Activated CD4-positive, alpha-beta T cell treated with anti-CD3 and anti-CD28 coated beads for 48 hours (primary cell): ENCODE measurements around the gene SRM.
"Not testable (repeated sequence)": the region's sequence is repeated elsewhere in the genome, so short reads cannot be mapped to it uniquely, and the experiment has no call there.

ENCODE experiments used
- DNase-seq: peaks from one replicate; pipeline ENCODE4 v3.0.0-alpha.2; 2020

The SRM gene

DNA sequence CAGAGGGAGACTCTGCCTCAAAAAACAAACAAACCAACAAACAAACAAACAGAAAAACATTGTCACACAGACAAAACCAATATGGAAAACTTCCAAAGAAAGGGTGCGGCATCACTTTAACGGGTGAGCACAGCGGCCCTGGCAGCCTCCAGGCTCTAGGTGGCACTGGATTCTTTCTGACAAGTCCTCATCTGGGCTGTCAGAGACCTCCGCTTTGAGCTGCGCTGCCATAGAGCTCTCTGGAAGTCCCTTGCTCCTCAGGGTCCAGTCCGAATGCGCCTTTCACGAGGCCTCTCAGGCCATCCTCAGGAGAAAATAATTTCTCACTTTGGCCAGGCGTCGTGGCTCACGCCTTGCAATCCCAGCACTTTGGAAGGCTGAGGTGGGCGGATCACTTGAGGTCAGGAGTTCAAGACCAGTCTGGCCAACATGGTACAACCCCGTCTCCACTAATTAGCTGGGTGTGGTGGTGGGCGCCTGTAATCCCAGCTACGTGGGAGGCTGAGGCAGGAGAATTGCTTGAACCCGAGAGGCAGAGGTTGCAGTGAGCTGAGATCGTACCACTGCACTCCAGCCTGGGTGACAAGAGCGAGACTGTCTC is 4.2 kb upstream of the SRM start:
- not testable (repeated sequence) for DNase-seq

DNA sequence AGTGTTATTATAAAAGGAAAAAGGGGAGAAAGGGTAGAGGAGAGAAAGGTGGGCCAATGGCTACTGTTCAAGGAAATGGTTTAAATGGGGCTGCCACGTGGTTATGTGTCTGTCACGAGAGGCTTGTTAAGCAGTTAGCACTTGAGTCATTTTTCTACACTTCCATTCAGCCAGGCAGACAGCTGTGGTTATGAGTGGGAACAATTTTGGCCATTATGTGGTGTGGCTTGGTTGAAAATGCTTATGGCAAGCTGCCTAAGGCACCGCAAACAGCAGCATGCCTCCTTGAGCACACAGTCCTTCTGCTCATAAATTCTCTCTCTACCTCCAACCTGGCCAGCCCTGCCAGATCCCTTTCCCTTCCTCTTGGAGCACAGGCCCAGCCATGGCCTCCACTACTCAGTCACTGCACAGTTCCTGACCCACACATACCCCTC is 3.2 kb upstream of the SRM start:
- DNase-seq = peak; percentile 43

DNA sequence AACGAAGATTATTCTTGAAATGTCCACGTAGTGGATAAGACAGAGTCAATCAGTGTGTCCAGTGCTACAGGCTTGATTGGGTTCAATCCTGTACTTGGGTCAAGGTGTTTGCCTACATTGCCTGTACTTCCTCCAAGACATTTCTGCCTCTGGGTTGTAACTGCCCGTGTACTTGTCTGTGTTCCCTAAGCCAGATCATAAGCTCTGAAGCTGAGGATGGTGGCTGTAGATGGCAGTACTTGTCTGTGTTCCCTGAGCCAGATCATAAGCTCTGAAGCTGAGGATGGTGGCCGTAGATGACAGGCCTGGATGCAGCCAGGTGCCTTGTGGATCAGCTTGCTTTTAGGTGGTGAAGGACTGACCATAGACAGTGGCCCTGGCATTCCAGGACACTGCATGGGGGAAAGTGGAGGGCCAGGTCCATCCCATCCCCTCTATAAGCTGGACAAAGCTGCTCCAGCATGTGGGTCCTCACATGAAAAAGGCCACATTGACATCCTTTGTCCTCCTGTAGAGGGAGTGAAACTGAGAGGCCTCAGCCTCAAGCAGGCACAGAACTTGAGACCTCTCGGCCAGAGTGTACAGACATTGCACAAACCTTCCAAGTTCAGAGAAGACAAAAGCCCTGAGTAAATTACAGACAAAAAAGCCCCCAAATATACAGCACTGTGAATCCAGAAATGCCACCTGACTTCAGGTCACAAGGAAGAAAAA is 2.0 kb upstream of the SRM start:
- no peak for DNase-seq

DNA sequence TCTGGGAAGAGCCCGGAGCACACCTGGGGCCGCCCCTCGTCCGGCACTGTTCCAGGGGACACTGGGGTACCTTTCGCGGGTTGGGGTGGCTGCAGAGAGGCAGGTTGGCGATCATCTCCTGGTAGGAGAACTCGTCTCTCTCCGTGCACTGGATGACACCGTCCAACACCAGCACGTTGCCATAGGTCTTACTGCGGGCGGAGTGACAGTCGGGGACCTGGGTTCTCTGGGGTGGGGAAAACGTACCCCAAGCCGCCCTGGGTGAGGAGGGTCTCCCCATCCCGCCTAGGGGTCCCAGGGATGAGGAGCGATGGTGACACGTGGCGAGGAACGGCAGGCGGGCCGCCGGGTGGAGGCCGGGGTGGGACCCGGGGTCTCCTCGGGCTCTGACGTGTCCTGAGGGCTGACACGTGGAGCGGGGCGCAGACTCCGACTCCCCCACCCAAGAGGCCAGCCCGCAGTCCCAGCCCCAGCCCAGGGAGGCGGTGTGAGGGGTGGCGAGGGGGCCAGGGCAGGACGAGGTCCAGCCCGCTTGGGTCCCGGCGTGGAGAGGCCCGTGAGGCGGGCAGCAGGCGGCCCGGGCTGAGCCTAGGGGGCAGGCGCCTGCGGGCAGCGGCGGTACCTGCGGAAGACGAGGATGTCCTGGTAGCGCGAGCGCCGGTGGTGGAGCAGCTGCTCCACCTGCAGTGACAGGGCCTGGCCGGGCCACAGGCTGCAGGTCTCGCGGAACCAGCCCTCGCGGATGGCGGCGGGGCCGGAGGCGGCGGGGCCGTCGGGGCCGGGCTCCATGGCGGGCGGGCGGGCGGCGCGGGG is 457 bp downstream of the SRM start:
- DNase-seq = peak; percentile 39

DNA sequence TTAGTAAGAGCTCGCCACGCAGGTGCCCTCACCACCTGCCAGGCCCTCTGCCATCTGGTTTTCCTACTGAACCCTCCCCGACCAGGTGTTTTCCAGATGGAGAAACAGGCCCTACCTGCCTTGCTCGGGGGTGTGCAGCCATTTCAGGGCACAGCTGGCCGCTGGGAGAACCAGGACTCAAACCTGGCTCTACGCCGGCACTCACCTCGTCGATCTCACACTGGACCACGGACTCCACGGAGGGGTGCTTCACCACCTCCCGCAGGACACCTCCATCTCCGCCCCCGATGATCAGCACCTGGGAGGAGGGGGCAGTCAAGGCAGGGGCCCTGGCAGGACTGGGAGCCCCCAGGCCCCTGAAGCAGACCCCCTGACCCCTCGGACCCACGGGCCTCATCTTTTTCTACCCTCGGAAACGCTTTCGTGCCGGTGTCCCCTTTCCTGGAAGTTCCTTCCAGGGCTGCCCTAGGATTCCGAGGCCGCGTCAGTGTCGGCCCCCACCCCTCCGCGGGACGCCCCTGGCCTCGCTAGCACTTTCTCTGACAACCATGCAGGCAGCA is 1.1 kb downstream of the SRM start:
- DNase-seq = no peak

DNA sequence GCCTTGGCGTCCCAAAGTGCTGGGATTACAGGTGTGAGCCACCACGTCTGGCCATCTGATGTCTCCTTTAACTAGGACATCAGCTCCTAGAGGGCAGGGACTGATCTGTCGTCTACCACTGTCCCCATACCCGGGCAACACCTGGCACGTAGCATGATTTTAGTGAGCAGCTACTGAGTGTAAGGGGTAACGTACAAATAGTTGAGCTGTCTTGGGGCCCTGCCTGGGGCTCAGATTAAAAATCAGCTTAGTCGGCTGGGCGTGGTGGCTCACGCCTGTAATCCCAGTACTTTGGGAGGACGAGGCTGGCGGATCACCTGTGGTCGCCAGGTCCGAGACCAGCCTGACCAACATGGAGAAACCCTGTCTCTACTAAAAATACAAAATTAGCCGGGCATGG is 1.8 kb downstream of the SRM start:
- no peak for DNase-seq

DNA sequence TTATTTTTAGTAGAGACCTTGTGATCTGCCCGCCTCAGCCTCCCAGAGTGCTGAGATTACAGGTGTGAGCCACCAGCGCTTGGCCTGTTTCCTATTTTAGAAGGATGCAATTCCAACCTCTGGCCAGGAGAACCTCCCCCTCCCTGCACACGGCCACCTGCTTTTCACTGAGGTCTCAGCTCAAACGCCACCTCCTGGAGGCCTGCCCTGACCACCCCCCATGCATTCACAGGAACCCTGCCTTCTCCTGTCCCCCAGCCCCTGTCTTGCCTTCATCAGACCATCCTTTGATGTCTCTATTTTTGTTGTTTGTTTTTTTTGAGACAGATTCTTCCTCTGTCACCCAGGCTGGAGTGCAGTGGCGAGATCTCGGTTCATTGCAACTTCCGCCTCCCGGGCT is 2.3 kb downstream of the SRM start:
- no peak for DNase-seq

DNA sequence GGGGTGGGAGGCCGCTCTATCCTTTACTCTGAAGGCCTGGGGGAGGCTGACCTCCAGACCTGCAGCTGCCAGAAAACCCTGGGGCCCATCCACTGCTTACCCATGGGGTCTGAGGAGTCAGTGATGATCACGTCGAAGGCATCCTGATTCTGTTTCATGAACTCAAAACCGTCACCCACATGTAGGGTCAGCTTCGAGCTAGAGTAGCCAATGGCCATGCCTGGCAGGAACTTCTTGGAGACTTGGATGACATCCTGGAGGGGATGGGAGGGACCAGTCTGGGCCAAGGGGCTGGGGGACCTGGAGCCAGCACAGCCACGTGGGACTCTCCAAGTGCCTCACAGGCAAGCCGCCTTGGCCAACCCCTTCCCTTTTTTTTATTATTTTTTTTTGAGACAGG is 3.3 kb downstream of the SRM start:
- no peak for DNase-seq

GRCh38 chr1:11055676-11056075 is 4.1 kb downstream of the SRM start:
- DNase-seq = no peak

GRCh38 chr1:11054666-11055065 is 5.2 kb downstream of the SRM start:
- no peak for DNase-seq

GRCh38 chr1:11054181-11054580 is 5.6 kb downstream of the SRM start:
- no peak for DNase-seq

DNA sequence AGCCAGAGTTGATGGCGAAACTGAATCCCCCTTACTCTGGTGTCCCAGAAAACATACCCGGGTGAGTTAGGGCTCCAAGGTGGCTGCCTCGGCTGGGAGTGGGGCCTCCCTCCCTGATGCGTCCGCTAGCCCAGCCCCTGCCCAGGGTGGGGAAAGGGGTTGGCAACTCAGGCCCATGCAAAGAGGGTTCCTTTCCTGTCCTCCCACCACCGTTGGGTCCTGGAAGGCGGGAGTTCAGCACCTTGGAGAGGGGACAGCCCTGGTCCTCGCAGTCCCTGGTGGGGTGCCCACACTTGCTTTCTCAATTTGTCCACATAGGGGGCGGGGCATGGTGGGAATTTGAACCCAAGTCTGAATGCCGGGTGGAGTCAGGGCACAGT is 6.1 kb downstream of the SRM start:
- DNase-seq = peak; percentile 42

DNA sequence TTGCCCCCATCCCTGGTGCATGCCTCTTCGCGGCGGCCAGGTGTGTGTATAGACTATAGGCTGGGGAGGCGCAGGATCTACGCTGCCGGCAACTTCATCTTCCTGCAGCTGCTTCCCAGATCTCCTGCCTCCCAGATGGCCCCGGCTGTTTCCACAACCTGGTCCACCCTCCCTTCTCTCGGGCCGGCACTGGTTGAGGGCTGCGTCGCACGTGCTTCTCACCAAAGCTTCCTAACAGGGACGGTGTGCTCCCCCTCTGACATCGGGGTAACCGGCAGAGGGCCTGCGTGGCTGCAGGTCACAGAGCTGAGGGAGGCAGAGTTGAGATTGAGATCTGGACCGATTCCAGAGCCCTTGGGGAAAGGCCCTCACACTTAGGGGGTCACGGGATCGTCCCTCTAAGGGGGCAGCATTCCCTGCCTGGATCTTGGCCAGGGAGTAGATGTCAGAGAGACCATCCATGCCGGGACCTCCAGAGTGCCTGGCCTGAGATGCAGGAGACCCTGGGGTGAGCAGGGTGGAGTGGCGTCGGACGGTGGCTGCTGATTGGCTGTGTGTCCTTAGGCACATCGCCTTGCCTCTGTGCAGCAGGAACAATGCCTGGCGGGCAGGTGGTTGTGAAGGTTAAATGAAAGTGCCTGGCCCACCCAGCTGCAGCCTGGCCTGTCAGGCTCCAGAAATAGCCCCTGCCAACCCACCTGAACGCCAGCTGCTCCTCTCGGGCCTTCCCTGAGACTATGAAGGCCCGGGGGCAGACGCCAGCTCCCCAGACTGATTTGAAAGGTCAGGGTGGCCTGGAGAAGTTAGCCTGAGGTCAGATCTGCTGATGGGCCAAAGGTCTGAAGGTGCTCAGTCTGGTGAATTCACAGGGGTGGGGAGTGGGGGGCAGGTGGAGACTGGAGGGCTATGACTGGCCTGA is 6.7 kb downstream of the SRM start:
- no peak for DNase-seq

GRCh38 chr1:11051781-11052511 is 7.9 kb downstream of the SRM start:
- no peak for DNase-seq

DNA sequence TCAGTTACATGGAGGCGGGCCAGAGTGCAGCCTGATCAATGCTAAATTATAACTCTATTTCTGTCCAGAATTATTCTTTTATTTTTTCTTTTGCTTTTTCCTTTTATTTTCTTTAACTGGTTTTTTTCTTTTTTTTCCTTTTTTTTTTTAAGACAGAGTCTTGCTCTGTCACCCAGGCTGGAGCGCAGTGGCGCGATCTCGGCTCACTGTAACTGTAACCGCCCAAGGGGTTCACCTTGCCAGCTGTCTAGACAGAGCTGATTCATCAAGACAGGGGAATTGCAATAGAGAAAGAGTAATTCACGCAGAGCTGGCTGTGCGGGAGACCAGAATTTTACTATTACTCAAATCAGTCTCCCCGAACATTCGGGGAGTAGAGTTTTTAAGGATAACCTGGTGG is 8.7 kb downstream of the SRM start:
- not testable (repeated sequence) for DNase-seq

DNA sequence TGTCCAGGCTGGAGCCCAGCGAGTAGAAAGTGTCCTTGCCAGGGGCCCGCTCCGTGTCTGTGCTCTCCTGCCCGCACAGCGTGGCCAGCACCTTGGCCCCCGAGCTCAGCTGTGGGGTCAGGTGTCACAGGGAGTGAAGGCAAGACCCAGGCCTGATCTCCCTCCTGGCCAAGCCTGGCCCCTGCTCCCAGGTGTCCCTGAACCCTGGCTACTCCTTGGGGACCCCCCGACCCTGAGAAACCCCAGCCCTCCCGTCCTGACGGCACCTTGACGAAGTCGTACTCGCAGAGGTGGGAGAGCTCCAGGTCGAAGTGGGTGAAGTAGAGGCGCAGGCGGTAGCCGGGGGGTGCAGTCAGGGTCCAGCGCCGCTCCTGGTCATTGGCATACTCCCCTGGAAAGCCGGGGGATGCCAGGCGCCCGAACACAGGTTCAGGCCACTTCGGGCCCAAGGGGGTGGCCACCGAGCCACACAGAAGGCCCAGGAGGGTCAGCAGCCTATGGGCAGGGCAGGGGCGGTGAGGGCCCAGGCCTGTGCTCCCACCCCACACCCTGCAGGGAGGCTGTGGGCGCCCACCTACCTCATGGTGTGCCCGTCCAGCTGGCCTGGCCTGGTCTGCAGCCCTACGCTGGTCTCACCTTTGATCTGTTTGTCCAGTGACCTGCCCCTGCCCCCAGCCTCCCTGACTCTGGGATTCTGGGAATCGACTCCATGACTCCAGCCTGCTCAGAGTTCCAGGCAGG is 13.0 kb downstream of the SRM start, which contains the start of gene MASP2:
TSS of gene MASP2 (minus strand) at position 615 of the 741 bp plus-strand sequence. CDS start at position 583, 32 bp downstream.
- no peak for DNase-seq

DNA sequence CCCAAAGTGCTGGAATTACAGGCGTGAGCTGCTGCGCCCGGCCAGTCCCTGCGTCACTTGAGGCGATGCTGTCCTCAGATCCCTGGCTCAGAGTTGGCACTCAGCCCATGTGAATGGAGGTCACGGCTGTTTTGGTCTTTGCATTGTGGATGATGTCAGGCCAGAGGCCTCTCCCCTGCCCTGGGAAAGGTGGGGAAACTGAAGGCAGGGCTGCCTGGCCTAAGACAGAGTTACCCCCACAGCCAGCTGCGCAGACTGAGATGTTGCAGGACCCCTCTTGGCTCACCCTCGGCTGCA is 13.6 kb downstream of the SRM start:
- DNase-seq = no peak

DNA sequence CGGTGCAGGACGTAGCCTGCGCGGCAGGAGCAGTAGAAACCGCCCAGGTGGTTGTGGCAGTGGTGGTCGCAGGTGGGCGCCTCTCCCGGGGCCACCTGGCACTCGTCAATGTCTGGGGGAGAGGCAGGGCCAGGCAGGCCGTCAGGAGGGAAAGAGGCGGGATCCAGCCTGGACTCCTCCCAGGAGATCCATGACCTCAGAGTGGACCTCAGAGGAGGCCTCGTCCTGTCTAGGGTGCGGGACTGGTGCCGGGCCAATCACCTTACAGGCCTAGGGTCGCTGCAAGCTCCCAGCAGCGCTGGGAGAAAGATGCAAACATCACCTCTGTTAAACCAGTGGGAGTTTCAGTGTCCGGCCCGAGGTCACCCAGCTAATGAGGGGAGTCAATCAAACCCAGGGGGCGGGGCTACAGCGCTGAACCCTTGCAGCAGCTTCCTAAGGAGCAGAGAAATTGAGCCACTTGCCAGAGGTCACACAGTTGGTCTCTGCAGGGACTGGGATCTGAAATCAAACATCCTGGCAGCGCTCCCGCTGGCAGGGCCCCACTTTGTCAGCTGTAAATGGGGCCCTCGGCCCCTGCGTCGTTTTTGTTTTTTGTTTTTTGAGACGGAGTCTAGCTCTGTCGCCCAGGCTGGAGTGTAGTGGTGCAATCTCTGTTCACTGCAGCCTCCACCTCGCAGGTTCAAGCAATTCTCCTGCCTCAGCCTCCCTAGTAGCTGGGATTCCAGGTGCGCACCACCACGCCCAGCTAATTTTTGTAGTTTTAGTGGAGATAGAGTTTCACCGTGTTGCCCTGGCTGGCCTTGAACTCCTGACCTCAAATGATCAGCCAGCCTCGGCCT is 14.2 kb downstream of the SRM start:
- DNase-seq = no peak

DNA sequence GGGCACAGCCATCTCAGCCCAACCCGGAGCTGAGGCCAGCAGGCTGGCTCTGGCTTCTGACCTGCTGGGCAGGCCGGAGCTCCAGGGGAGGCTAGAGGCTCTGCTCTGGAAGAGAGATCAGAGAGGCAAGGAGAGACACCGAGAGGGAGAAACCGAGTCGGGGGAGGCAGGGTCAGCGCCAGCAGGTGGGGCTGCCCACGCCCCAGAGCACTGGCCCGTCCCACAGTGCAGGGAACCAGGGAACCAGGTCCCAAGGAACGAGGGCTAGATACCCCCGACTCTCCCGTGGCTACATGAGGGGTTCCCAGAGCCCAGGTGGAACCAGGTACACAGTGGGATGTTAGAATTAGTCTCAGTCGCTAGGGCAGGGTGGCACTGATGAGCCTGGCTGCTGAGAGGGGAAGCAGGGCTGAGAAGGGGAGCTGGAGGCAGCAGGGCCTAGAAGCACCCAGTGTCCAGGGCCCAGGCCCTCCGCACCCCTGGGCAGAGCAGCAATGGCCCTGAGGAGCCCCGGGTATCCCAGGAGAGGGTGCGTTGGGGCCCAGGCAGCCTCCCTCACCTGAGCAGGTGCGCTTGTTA is 14.9 kb downstream of the SRM start:
- no peak for DNase-seq
